Uterus (tissue), 2 donors: Measurements from ENCODE around the gene NATD1.

Experiments
- CTCF ChIP-seq, 4 experiments: fragments of 200-600 bp in 2 of 4; fragments of 450-650 bp in 2 of 4; sonication (generic) in 2 of 4; IDR thresholded peaks; one replicate each; pipeline ENCODE4 v1.5.1; 2016 to 2019; ENCODE audit warnings: antibody characterized with exemption in 4 of 4, mild to moderate bottlenecking in 2 of 4, moderate library complexity in 1 of 4
- POLR2A ChIP-seq, 2 donors: fragments of 450-650 bp; IDR thresholded peaks; one replicate each; pipeline ENCODE4 v1.6.1; 2016; ENCODE audit warnings: antibody characterized with exemption in 2 of 2, mild to moderate bottlenecking in 1 of 2, moderate library complexity in 1 of 2

DNA sequence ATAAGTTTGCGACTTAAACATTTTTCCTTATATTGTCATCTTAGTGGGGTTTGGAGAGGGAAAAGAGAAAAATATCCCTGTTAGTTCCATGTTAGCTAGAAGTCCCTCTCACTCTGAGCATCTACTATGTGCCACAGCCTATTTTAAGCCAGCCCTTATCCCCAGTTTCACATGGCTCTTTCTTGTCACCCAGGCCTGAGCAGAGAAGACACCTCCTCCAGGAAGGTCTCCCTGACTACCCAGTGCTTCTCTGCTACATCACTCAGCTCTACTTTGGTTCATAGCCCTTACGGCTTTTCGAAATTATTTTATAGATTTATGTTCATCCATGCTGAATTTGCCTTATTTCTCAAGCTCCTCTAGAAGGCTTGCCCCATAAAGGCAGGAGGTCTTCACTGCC lies 24.1 kb upstream of the NATD1 start:
- TF ChIP-seq CTCF (IDR thresholded peaks at IDR 0.05) (no peak), POLR2A (IDR thresholded peaks at IDR 0.05) (no peak)
